Measurements from ENCODE around the gene CHCHD4.

The CHCHD4 gene

DNA sequence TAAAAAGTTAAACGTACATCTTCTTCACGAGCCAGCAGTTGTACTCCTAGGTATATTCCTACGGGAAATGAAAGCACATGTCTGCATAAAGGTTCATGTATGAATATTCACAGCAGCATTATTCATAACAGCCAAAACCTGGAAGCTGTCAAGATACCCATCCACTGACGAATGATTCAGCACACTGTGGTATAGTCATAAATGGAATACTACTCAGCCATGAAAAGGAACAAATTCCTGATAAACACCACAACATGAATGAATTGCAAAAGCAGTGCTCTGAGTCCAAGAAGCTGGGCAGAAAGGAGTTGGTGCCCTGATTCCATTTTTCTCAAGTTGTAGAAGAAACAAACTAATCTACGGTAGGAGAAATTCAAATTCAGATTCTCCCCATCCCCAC, 4.1 kb upstream of the CHCHD4 start:
- Histone ChIP-seq H3K27ac (ENCODE audit: insufficient read depth in 1 of 2, low read depth in 1 of 2, low read length in 2 of 2, poor library complexity in 1 of 2, severe bottlenecking in 2 of 2) (no peak overlapping the region), H3K36me3 (ENCODE audit: control insufficient read depth in 4 of 4, insufficient read depth in 4 of 4, low read length in 3 of 4) (peaks cover 16 to 63% (median 54%) of the 10 kb centered on the region in 4 experiments), H3K4me1 (ENCODE audit: control extremely low read depth in 1 of 4, control insufficient read depth in 4 of 4, insufficient read depth in 4 of 4, low read length in 3 of 4) (peaks cover 2 to 28% (median 24%) of the 10 kb centered on the region in 4 experiments), H3K9me3 (ENCODE audit: control extremely low read depth in 1 of 5, control insufficient read depth in 4 of 5, insufficient read depth in 2 of 5, low read depth in 1 of 5, low read length in 4 of 5) (no peaks in the 10 kb centered on the region), H3K4me3 (ENCODE audit: control insufficient read depth in 1 of 7, extremely low read depth in 1 of 7, insufficient read depth in 4 of 7, low read depth in 2 of 7, low read length in 6 of 7) (no peak overlapping the region), H3K27me3 (replicated peaks in 2 of 5; ENCODE audit: control insufficient read depth in 4 of 5, insufficient read depth in 5 of 5, low read length in 4 of 5) (no peaks in the 10 kb centered on the region)
- ChIA-PET POLR2A (interaction anchor here (0.6 kb wide), 1 partner anchor 377 kb away, joined by 4 read pairs; no protein-coding TSS in a partner anchor), CTCF (interaction anchor here (1.4 kb wide), 2 partner anchors 9 to 10 kb away, joined by 4 read pairs; no protein-coding TSS in a partner anchor)
- DNase-seq, result no peak
- 100% methylated on average over 2 of the region's 5 CpGs for WGBS (ENCODE audit: insufficient coverage)

DNA sequence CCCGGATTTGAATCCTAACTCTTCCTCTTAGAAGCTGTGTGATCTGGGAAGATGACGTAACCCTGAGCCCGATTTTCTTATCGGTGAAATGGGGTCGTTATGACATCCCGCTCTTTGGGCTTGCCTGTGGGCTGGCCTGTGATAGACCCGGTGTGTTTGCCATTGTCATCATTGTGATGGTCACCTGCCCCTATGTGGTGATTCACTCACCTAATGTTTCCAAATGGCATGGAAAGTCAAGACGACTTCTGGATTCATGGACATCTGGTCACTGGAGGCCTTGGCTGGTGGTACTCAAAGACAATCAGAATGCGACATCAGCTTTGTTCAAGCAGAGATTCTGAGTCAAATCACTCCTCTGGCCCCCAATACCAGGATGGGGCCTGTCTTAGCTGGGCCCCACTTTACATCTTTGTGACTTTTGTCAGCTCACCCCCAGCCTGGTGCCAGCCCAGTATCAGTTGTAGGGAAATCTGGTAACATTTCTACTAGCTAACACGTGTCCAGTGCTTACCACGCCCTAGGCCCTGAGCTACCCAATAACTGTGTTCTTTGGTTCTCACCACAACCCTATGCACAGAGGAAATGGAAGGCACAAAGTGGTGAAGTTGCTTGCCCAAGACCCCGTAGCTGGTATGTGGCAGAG, 3.0 kb upstream of the CHCHD4 start:
- H3K27ac ChIP-seq (ENCODE audit: insufficient read depth in 1 of 2, low read depth in 1 of 2, low read length in 2 of 2, poor library complexity in 1 of 2, severe bottlenecking in 2 of 2), result peak overlapping the region in 1 of 2 experiments; percentile 3
- H3K9me3 ChIP-seq (ENCODE audit: control extremely low read depth in 1 of 5, control insufficient read depth in 4 of 5, insufficient read depth in 2 of 5, low read depth in 1 of 5, low read length in 4 of 5), result no peaks in the 10 kb centered on the region
- no peak for DNase-seq
- ChIA-PET CTCF (interaction anchor here (1.4 to 4.2 kb wide), 4 partner anchors 9 to 18 kb away, joined by 4 to 30 read pairs (median 4); no protein-coding TSS in a partner anchor), POLR2A (interaction anchor here (1.3 kb wide), 1 partner anchor 18 kb away, joined by 4 read pairs; no protein-coding TSS in a partner anchor)
- peaks cover 2 to 38% (median 30%) of the 10 kb centered on the region in 4 experiments for H3K4me1 ChIP-seq (ENCODE audit: control extremely low read depth in 1 of 4, control insufficient read depth in 4 of 4, insufficient read depth in 4 of 4, low read length in 3 of 4)
- H3K4me3 ChIP-seq (ENCODE audit: control insufficient read depth in 1 of 7, extremely low read depth in 1 of 7, insufficient read depth in 4 of 7, low read depth in 2 of 7, low read length in 6 of 7), result no peak overlapping the region
- WGBS (ENCODE audit: insufficient coverage), result 95% methylated on average over 12 of the region's 12 CpGs
- peaks cover 14 to 53% (median 43%) of the 10 kb centered on the region in 4 experiments for H3K36me3 ChIP-seq (ENCODE audit: control insufficient read depth in 4 of 4, insufficient read depth in 4 of 4, low read length in 3 of 4)
- no peaks in the 10 kb centered on the region for H3K27me3 ChIP-seq (replicated peaks in 2 of 5; ENCODE audit: control insufficient read depth in 4 of 5, insufficient read depth in 5 of 5, low read length in 4 of 5)

GRCh38 chr3:14126887-14127505, 2.3 kb upstream of the CHCHD4 start:
- H3K36me3 ChIP-seq (ENCODE audit: control insufficient read depth in 4 of 4, insufficient read depth in 4 of 4, low read length in 3 of 4), result peaks cover 9 to 48% (median 37%) of the 10 kb centered on the region in 4 experiments
- POLR2A ChIA-PET, result interaction anchor here (1.3 kb wide), 1 partner anchor 18 kb away, joined by 4 read pairs; no protein-coding TSS in a partner anchor
- peak overlapping the region in 2 of 7 experiments; percentile 89 to 92 for H3K4me3 ChIP-seq (ENCODE audit: control insufficient read depth in 1 of 7, extremely low read depth in 1 of 7, insufficient read depth in 4 of 7, low read depth in 2 of 7, low read length in 6 of 7)
- H3K27me3 ChIP-seq (replicated peaks in 2 of 5; ENCODE audit: control insufficient read depth in 4 of 5, insufficient read depth in 5 of 5, low read length in 4 of 5), result no peaks in the 10 kb centered on the region
- no peaks in the 10 kb centered on the region for H3K9me3 ChIP-seq (ENCODE audit: control extremely low read depth in 1 of 5, control insufficient read depth in 4 of 5, insufficient read depth in 2 of 5, low read depth in 1 of 5, low read length in 4 of 5)
- H3K27ac ChIP-seq (ENCODE audit: insufficient read depth in 1 of 2, low read depth in 1 of 2, low read length in 2 of 2, poor library complexity in 1 of 2, severe bottlenecking in 2 of 2), result peak overlapping the region in 1 of 2 experiments; percentile 54
- WGBS (ENCODE audit: insufficient coverage), result 0% methylated on average over 1 of the region's 5 CpGs
- peaks cover 2 to 42% (median 32%) of the 10 kb centered on the region in 4 experiments for H3K4me1 ChIP-seq (ENCODE audit: control extremely low read depth in 1 of 4, control insufficient read depth in 4 of 4, insufficient read depth in 4 of 4, low read length in 3 of 4)
- CTCF ChIA-PET, result interaction anchor here (1.4 to 4.2 kb wide), 3 partner anchors 8 to 19 kb away, joined by 4 to 30 read pairs (median 5); no protein-coding TSS in a partner anchor
- DNase-seq, result no peak

DNA sequence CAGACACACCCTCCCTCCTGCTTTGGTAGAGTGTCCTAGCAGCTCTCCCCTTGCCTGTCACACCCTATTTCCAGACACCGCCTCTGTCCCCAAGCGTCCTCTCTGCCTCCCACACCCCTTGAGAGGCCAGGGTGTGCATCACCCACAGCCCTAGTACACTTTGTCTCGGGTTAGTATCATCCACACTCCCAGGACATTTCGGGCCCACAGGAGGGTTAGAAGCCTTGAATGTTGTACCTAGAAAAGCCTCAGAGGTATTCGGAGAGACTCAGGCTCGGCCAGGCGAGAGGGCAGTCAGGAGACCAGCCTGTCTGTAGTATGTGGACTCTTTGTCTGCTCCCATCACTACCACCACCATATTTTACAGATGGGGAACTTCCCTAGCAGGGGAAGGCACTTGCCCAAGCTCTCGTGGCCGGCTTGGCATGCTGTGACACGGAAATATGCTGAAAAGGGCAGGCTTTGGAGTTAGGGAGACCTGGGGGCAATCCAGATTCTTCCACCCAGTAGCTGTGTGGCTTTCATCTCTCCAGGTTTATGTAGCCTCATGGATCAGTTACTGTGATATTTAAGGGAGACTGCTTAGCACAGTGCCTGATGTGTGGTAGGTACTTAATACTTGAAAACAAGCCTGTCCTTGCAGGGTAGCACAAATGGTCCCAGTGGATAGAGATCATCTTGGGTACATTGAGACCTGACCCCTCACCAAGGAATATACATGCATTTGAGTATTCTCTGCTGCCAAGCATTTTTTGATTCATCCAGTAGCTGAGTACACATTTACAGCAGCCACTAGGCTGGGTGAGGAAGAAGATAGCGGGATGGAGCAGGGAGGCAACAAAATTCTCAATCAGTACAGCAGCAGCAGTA, 1.6 kb upstream of the CHCHD4 start:
- peak overlapping the region; percentile 80 to 99 (median 92) for H3K4me3 ChIP-seq (ENCODE audit: control insufficient read depth in 1 of 7, extremely low read depth in 1 of 7, insufficient read depth in 4 of 7, low read depth in 2 of 7, low read length in 6 of 7)
- H3K9me3 ChIP-seq (ENCODE audit: control extremely low read depth in 1 of 5, control insufficient read depth in 4 of 5, insufficient read depth in 2 of 5, low read depth in 1 of 5, low read length in 4 of 5), result no peaks in the 10 kb centered on the region
- POLR2A ChIA-PET, result interaction anchor here (0.5 to 2.1 kb wide), 4 partner anchors 17 to 52 kb away, joined by 3 to 28 read pairs (median 5); partner anchors contain the start of genes LSM3 and XPC
- no peaks in the 10 kb centered on the region for H3K27me3 ChIP-seq (replicated peaks in 2 of 5; ENCODE audit: control insufficient read depth in 4 of 5, insufficient read depth in 5 of 5, low read length in 4 of 5)
- WGBS (ENCODE audit: insufficient coverage), result 92% methylated on average over 9 of the region's 11 CpGs
- DNase-seq, result no peak
- H3K4me1 ChIP-seq (ENCODE audit: control extremely low read depth in 1 of 4, control insufficient read depth in 4 of 4, insufficient read depth in 4 of 4, low read length in 3 of 4), result peaks cover 2 to 42% (median 32%) of the 10 kb centered on the region in 4 experiments
- CTCF ChIA-PET, result interaction anchor here (0.7 to 4.2 kb wide), 10 partner anchors 8 to 525 kb away, joined by 3 to 30 read pairs (median 4); partner anchors contain the start of genes CCDC174, LSM3 and XPC
- peaks cover 8 to 48% (median 32%) of the 10 kb centered on the region in 4 experiments for H3K36me3 ChIP-seq (ENCODE audit: control insufficient read depth in 4 of 4, insufficient read depth in 4 of 4, low read length in 3 of 4)
- H3K27ac ChIP-seq (ENCODE audit: insufficient read depth in 1 of 2, low read depth in 1 of 2, low read length in 2 of 2, poor library complexity in 1 of 2, severe bottlenecking in 2 of 2), result peak overlapping the region; percentile 76 to 91

DNA sequence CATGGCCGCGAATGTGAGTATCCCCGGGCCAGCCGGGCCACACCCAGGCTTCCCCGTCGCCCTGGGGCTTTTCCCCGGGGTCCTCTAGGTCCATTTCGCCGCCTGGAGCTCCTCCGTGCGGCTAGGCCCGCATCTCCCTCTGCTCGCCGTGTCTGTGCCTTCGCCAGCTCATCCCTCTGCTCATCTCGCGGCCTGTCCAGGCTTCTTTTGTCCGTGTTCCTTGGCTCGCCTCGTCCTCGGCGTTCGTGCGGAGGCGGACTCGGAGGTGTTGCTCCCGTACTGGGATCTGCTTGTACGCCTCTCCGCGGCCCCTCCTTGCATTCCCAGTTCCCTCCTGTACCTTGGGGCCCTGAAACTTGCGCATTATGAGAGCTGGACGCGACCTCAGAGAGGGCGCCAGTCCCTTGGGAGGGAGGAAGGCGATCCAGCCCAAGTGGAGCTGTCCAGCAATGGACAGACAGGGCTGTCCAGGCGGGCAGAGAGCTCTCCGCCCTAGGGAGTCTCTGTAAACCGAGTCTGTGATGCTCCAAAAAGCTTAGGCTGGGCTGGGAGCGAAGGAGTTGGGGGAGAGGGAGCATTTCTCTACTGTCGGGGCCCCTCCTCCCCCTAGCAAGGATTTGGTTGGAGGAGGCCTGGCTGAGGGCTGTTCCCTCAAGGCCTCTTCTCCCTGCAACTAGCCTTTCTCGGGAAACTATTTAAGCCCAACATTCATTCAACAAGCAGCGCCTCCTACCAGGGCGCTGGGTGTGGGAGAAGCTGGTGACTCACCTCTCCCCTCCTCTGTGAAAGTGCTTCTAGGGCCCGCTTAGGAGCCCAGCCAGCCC, 735 bp upstream of the CHCHD4 start:
- peak; percentile 49 to 69 (median 65) for DNase-seq
- Histone ChIP-seq H3K4me3 (ENCODE audit: control insufficient read depth in 1 of 7, extremely low read depth in 1 of 7, insufficient read depth in 4 of 7, low read depth in 2 of 7, low read length in 6 of 7) (peak overlapping the region; percentile 80 to 99 (median 92)), H3K27ac (ENCODE audit: insufficient read depth in 1 of 2, low read depth in 1 of 2, low read length in 2 of 2, poor library complexity in 1 of 2, severe bottlenecking in 2 of 2) (peak overlapping the region; percentile 76 to 91), H3K4me1 (ENCODE audit: control extremely low read depth in 1 of 4, control insufficient read depth in 4 of 4, insufficient read depth in 4 of 4, low read length in 3 of 4) (peaks cover 2 to 42% (median 32%) of the 10 kb centered on the region in 4 experiments), H3K36me3 (ENCODE audit: control insufficient read depth in 4 of 4, insufficient read depth in 4 of 4, low read length in 3 of 4) (peaks cover 4 to 46% (median 26%) of the 10 kb centered on the region in 4 experiments), H3K9me3 (ENCODE audit: control extremely low read depth in 1 of 5, control insufficient read depth in 4 of 5, insufficient read depth in 2 of 5, low read depth in 1 of 5, low read length in 4 of 5) (no peaks in the 10 kb centered on the region), H3K27me3 (replicated peaks in 2 of 5; ENCODE audit: control insufficient read depth in 4 of 5, insufficient read depth in 5 of 5, low read length in 4 of 5) (no peaks in the 10 kb centered on the region)
- CTCF ChIA-PET, result interaction anchor here (0.7 to 4.2 kb wide), 11 partner anchors 9 to 525 kb away, joined by 3 to 30 read pairs (median 3); partner anchors contain the start of genes CCDC174, LSM3 and XPC
- POLR2A ChIA-PET, result interaction anchor here (0.5 to 2.1 kb wide), 5 partner anchors 10 to 53 kb away, joined by 3 to 28 read pairs (median 5); partner anchors contain the start of genes LSM3 and XPC
- under 1% methylated on average over 39 of the region's 44 CpGs for WGBS (ENCODE audit: insufficient coverage)
